DND-41 (cell line): ENCODE results near the gene CNRIP1.

Experiments
- CTCF ChIP-seq: IDR thresholded peaks from 2 replicates; pipeline ENCODE4 v1.5.1; 2012; ENCODE audit warnings: borderline replicate concordance, low read length, moderate library complexity, mild to moderate bottlenecking; ENCODE audit not compliant: poor library complexity, severe bottlenecking; ENCODE audit errors: extremely low read depth
- EZH2 ChIP-seq: IDR thresholded peaks from 3 replicates; pipeline ENCODE4 v1.6.1; 2012; ENCODE audit warnings: borderline replicate concordance, low read depth, mild to moderate bottlenecking, moderate library complexity, low read length, inconsistent platforms; ENCODE audit not compliant: severe bottlenecking

GRCh38 chr2:68248806-68249205 lies 70.9 kb downstream of the CNRIP1 start:
- TF ChIP-seq CTCF (no peak), EZH2 (no peak)
